ENCODE data around the gene ARMCX1. TPM values are rescaled to one million over a fixed set of nuclear protein-coding genes. Genes with fewer than 3 reads are reported as not detected.
"Not testable (repeated sequence)": the region's sequence is repeated elsewhere in the genome, so short reads cannot be mapped to it uniquely, and the experiment has no call there.

The ARMCX1 gene
- 0.14 and 0.17 TPM in 2 replicates for total RNA-seq

DNA sequence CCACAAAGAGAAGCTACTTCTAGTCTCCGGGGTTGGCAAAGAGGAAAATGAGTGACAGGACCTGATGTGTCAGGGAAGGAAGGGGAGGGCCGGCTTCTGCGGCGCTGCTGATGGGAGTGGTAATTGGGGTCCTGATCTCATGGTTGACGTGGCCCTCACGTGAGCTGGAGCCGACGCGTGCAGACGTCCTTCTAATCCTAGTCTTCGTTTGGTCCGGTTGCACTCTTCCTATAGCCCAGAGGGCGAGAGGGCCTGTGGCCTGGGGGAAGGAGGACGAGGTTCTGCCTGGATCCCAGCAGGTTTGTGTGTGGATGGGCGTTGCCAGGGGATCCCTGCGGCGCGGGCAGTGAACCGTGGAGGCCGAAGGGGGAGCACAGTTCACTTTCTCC, at the start of gene ARMCX1:
Gene ARMCX1 (plus strand): TSS at position 186 of the 389 bp plus-strand sequence. CDS start 2,384 bp downstream, outside the sequence.
- DNase-seq, result no peak
- peaks cover 11% of the 10 kb centered on the region for H3K27me3 Mint-ChIP-seq
- intact Hi-C loops (cut with micrococcal nuclease), result no loop called here
- no peak within 1 kb of the TSS for H3K27ac Mint-ChIP-seq
- peaks cover 3% of the 10 kb centered on the region for H3K4me1 Mint-ChIP-seq
- peak within 1 kb of the TSS; percentile 18 for H3K4me3 Mint-ChIP-seq
- no peaks in the 10 kb centered on the region for H3K9me3 Mint-ChIP-seq
- no peaks in the 10 kb centered on the region for H3K36me3 Mint-ChIP-seq (ENCODE audit: low read depth)

DNA sequence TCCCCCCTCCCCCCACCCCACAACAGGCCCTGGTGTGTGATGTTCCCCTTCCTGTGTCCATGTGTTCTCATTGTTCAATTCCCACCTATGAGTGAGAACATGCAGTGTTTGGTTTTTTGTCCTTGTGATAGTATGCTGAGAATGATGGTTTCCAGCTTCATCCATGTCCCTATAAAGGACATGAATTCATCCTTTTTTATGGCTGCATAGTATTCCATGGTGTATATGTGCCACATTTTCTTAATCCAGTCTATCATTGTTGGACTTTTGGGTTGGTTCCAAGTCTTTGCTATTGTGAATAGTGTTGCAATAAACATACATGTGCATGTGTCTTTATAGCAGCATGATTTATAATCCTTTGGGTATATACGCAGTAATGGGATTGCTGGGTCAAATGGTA, 47.4 kb upstream of the ARMCX1 start:
- H3K27ac Mint-ChIP-seq; H3K36me3 Mint-ChIP-seq (ENCODE audit: low read depth); DNase-seq; H3K27me3 Mint-ChIP-seq; intact Hi-C loops (cut with micrococcal nuclease); H3K9me3 Mint-ChIP-seq; H3K4me3 Mint-ChIP-seq; H3K4me1 Mint-ChIP-seq: not testable (repeated sequence)

DNA sequence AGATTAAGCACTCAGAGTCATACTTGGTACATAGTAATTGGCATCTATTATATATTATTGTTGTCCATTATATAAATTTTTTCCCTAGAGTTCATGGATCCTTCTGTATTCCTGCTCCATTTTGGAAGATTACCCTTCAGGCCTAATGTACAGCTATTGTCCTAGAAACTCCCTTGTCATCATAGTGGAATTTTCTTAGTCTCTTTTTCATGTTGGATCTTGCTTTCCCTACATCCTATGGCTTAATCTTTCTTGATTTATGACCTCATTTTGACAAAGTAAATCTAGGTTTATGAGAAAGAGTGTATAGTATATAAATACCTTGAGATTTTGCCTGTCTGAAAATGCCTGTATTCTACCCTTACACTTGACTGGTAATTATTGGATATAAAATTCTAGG, 43.0 kb upstream of the ARMCX1 start:
- Mint-ChIP-seq H3K27me3 (no peaks in the 10 kb centered on the region), H3K36me3 (ENCODE audit: low read depth) (no peaks in the 10 kb centered on the region), H3K27ac (no peak overlapping the region), H3K4me1 (no peaks in the 10 kb centered on the region), H3K4me3 (no peak overlapping the region), H3K9me3 (no peaks in the 10 kb centered on the region)
- intact Hi-C loops (cut with micrococcal nuclease), result no loop called here
- DNase-seq, result no peak

DNA sequence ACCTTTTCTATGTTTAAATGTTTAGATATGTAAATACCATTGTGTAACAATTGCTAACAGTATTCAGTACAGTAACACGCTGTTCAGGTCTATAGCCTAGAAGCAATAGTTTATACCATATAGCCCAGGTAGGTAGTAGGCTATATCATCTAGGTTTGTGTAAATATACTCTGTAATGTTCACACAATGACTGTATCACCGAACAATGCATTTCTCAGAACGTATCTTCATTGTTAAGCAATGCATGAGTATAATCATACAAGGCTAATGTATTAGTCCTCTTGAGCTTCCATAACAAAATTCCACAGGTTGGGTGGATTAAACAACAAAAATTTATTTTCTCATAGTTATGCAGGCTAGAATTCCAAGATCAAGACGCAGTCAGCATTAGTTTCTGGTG, 42.4 kb upstream of the ARMCX1 start:
- Mint-ChIP-seq H3K36me3 (ENCODE audit: low read depth) (no peaks in the 10 kb centered on the region), H3K4me1 (no peaks in the 10 kb centered on the region), H3K4me3 (no peak overlapping the region), H3K27ac (no peak overlapping the region), H3K27me3 (no peaks in the 10 kb centered on the region), H3K9me3 (no peaks in the 10 kb centered on the region)
- intact Hi-C loops (cut with micrococcal nuclease), result no loop called here
- no peak for DNase-seq

DNA sequence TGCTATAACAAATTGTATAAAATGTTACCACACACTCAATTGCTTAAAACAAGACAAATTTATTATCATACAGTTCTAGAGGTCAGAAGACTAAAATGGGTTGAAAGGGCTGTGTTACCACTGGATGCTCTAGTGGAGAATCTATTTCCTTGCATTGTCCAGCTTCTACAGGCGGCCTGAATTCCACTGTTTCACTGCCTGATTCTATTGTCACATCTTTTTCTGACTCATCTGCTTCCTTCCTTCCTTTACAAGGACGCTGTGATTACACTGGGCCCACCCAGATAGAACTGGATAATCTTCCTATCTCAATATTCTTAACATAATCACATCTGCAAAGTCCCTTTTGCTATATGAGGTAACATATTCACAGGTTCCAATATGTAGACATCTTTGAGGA, 19.4 kb upstream of the ARMCX1 start:
- DNase-seq, result no peak
- no peak overlapping the region for H3K27ac Mint-ChIP-seq
- H3K4me3 Mint-ChIP-seq, result no peak overlapping the region
- H3K36me3 Mint-ChIP-seq (ENCODE audit: low read depth), result no peaks in the 10 kb centered on the region
- intact Hi-C loops (cut with micrococcal nuclease), result no loop called here
- no peaks in the 10 kb centered on the region for H3K4me1 Mint-ChIP-seq
- H3K9me3 Mint-ChIP-seq, result no peaks in the 10 kb centered on the region
- H3K27me3 Mint-ChIP-seq, result no peaks in the 10 kb centered on the region

DNA sequence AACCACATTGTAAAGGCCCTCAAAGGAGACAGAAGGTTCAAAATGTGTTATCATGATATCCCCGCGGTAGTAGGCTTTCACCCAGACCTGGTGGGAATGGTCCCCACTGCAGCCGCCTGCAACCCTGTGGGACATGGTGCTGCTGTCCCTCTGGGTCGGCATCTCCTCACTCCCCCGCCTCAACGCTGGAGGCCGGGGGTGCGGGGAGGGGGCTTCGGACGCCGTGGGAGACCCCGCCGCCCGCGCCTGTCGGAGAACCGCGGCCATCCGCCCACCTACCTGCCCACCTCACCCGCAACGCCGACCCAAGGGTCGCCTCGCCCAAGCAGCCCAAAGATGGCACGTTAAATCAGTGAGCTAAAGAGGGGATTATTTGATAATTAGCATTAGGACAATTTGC, 11.2 kb upstream of the ARMCX1 start:
- DNase-seq, result no peak

DNA sequence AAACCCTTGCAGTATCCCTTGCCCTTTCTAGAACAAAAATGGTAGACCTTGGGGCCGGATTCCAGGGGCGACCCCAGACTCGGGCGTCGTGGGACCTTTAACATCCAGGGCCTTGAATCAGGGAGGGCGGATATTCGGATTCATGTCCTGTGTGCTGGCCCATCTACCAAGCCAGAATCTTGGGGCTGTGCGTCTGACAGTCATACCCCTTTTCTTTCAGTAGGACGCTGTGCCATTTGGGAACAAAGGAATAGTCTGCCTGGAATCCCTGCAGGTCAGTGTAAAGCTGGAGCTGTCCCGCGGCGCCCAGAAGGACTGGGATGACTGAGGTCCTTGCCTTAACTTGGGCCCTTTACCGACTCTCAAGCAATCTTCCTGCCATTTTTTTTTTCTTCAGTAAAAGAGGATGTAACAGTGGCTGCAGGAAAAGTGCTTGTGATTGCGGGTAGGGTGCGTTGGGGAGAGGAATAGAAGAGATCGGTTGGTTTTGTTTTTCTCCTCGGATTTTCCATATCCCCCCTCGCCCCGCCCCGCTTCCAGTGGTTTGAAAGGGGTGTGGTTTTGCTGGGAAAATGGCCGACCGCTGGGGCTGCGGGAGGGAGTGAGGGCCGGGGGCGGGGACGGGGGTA, 518 bp downstream of the ARMCX1 start:
- H3K4me1 Mint-ChIP-seq, result peaks cover 3% of the 10 kb centered on the region
- no peak for DNase-seq
- H3K9me3 Mint-ChIP-seq, result no peaks in the 10 kb centered on the region
- no peaks in the 10 kb centered on the region for H3K36me3 Mint-ChIP-seq (ENCODE audit: low read depth)
- H3K27me3 Mint-ChIP-seq, result peaks cover 11% of the 10 kb centered on the region
- intact Hi-C loops (cut with micrococcal nuclease), result no loop called here
- H3K27ac Mint-ChIP-seq, result no peak overlapping the region
- H3K4me3 Mint-ChIP-seq, result peak overlapping the region; percentile 18

More for the DNA sequence above, 11.2 kb upstream of the ARMCX1 start:
- Mint-ChIP-seq H3K27me3 (no peaks in the 10 kb centered on the region), H3K9me3 (peaks cover 3% of the 10 kb centered on the region), H3K36me3 (ENCODE audit: low read depth) (no peaks in the 10 kb centered on the region), H3K4me3 (no peak overlapping the region), H3K4me1 (no peaks in the 10 kb centered on the region), H3K27ac (no peak overlapping the region)
- intact Hi-C loops (cut with micrococcal nuclease), result no loop called here

DNA sequence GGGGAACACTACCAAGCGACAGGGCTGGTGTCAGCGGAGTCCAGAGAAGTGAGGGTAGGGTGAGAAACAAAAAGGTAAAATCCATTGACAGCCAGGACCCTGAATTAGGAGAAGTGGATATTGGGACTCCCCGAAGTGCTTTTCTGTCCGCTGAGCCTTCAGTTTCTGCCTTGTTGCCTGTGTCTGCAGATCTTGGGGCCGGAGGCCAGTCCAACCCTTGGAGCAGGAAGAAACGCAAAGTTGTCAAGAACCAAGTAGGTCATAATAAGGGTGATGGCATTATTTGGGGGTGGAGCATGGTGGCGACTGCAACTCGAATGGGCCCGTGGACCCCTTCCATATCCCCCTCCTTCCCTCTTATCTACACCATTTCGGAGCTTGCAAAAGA, 1.0 kb downstream of the ARMCX1 start:
- intact Hi-C loops (cut with micrococcal nuclease), result no loop called here

DNA sequence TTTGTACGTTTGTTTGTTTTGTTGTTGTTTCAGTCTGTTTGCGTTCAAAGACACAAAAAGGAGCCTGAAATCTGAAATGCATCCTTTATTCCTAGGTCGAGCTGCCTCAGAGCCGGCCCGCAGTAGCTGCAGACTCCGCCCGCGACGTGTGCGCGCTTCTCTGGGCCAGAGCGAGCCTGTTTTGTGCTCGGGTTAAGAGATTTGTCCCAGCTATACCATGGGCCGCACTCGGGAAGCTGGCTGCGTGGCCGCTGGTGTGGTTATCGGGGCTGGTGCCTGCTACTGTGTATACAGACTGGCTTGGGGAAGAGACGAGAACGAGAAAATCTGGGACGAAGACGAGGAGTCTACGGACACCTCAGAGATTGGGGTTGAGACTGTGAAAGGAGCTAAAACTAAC, 2.4 kb downstream of the ARMCX1 start:
- H3K27me3 Mint-ChIP-seq, result peaks cover 11% of the 10 kb centered on the region
- H3K9me3 Mint-ChIP-seq, result no peaks in the 10 kb centered on the region
- intact Hi-C loops (cut with micrococcal nuclease), result no loop called here
- DNase-seq, result no peak
- H3K36me3 Mint-ChIP-seq (ENCODE audit: low read depth), result no peaks in the 10 kb centered on the region
- peaks cover 3% of the 10 kb centered on the region for H3K4me1 Mint-ChIP-seq
- no peak overlapping the region for H3K4me3 Mint-ChIP-seq
- H3K27ac Mint-ChIP-seq, result no peak overlapping the region

More for the DNA sequence above, 1.0 kb downstream of the ARMCX1 start:
- Mint-ChIP-seq H3K36me3 (ENCODE audit: low read depth) (no peaks in the 10 kb centered on the region), H3K27me3 (peaks cover 11% of the 10 kb centered on the region), H3K27ac (no peak overlapping the region), H3K4me3 (no peak overlapping the region), H3K9me3 (no peaks in the 10 kb centered on the region), H3K4me1 (peaks cover 3% of the 10 kb centered on the region)
- DNase-seq, result no peak

DNA sequence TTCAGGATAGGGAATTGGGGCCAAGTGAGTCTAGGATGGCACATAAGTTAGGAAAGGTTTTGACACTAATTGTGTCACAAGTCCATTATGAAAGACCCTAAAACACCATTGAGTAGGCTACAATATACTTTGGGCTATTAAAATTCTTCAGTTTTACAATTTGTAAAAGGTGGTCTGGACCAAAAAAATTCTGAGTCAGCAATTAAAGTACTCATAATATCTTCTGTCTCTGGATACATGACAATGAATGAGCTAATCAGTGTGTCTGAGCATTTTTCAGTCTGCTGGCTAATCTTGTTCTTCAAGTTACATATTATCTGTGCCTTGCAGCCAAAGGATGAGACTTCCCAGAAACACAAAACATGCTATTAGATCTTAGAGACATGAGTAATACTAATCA, 14.3 kb downstream of the ARMCX1 start:
- intact Hi-C loops (cut with micrococcal nuclease), result no loop called here
- no peak for DNase-seq
- H3K4me3 Mint-ChIP-seq, result no peak overlapping the region
- H3K4me1 Mint-ChIP-seq, result no peaks in the 10 kb centered on the region
- peaks cover 2% of the 10 kb centered on the region for H3K27me3 Mint-ChIP-seq
- no peak overlapping the region for H3K27ac Mint-ChIP-seq
- peaks cover 5% of the 10 kb centered on the region for H3K9me3 Mint-ChIP-seq
- H3K36me3 Mint-ChIP-seq (ENCODE audit: low read depth), result no peaks in the 10 kb centered on the region

DNA sequence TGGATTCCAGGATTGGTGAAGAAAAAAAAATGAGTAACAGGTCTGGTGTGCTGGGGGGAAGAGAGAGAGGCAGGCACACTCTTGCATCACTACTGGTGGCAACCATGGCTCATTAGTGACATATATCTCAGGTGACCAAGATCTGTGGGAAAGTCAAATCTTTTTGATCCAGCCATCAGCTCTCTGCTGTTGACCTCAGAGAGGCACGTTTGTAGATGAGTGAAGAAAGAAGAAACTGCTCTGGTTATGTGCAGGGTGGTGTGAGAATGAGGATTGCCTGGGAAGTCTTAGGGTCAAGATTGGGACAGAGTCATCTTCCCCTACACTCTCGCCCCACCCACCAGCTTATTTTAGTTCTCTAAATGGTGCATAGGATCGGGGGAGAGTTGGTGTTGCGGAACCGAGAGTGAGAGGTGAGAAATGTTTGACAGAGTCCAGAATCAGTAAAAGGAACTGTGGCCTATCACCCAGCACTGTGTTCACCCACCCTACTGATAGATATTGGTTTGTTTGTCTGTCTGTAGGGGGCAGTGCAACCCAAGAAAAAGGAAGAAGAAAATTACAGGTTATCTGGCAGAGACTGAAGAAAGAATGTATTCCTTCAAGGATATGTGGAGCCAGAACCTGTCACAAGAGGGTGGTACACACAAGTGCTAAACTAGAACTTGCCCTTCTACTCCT, 45.5 kb downstream of the ARMCX1 start:
- DNase-seq, result peak; percentile 82
- Mint-ChIP-seq H3K36me3 (ENCODE audit: low read depth) (no peaks in the 10 kb centered on the region), H3K4me1 (peaks cover 2% of the 10 kb centered on the region), H3K27ac (no peak overlapping the region), H3K9me3 (no peaks in the 10 kb centered on the region), H3K4me3 (no peak overlapping the region), H3K27me3 (peaks cover 5% of the 10 kb centered on the region)
- intact Hi-C loops (cut with micrococcal nuclease), result loop anchor here (5.0 kb wide), 4 partner anchors 161 to 491 kb away; no protein-coding TSS in a partner anchor

DNA sequence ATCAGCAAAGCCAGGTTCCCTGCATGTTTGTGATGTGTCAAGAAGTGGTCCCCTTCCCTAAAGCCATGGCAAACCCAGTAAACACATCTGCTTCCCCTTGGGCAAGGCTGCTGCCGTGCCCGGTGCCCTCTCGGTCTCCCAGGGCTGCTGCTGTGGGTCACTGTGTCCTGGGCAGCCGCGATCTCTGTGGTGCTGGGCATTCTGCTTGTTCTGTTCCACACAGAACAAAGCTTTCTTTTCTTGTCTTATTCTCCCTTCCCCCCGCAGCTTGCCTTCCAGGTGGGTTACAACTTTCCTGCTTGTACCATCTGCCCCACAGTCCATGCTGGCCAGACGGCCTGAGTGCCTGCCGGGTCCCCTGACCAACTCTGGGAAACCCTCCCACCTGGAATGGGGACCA, 49.2 kb downstream of the ARMCX1 start:
- intact Hi-C loops (cut with micrococcal nuclease), result loop anchor here (5.0 kb wide), 4 partner anchors 158 to 488 kb away; no protein-coding TSS in a partner anchor
- H3K36me3 Mint-ChIP-seq (ENCODE audit: low read depth); H3K4me1 Mint-ChIP-seq; H3K9me3 Mint-ChIP-seq; DNase-seq; H3K4me3 Mint-ChIP-seq; H3K27ac Mint-ChIP-seq; H3K27me3 Mint-ChIP-seq: not testable (repeated sequence)

DNA sequence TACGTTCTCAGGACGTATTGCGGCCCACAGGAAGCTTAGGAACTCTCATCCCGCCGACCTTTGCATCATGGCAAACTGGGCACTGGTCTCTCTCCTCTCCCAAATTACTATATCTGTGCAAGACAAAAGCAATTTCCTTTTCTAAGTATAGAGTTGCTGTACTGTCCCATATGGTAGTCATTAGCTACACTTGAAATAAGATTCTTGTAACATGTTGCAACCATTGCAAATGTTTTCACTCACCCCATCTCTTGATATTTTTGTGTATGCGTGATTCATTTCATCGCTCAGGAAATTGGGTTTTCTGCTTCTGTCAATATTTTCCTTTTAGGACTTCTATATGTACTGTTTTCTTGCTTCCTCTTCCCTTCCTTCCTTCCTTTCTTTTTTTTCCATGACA, 51.7 kb downstream of the ARMCX1 start:
- Mint-ChIP-seq H3K4me1 (no peaks in the 10 kb centered on the region), H3K27ac (no peak overlapping the region), H3K9me3 (no peaks in the 10 kb centered on the region), H3K4me3 (no peak overlapping the region), H3K36me3 (ENCODE audit: low read depth) (no peaks in the 10 kb centered on the region), H3K27me3 (peaks cover 12% of the 10 kb centered on the region)
- intact Hi-C loops (cut with micrococcal nuclease), result no loop called here
- no peak for DNase-seq

Data from activated CD4-positive, alpha-beta T cell treated with anti-CD3 and anti-CD28 coated beads, Interleukin-2, amount 10 ng/mL, durations not matched to agents 24 days and 14 days (primary cell).